DMS53 treated with DMSO at 0.1 percent for 48 hours (cell line): ENCODE data around the gene ZC3H18.

Source experiments
- DNase-seq: peaks from one replicate; lab custom pipeline; 2025; ENCODE audit not compliant: unreplicated experiment; lab: John Stamatoyannopoulos, UW

Gene ZC3H18

GRCh38 chr16:88578446-88579313, 8.5 kb downstream of the ZC3H18 start:
- DNase-seq = no peak

- DNase-seq = no peak
These were observed 10.2 kb downstream of the ZC3H18 start for GRCh38 chr16:88580371-88580770.

GRCh38 chr16:88581033-88581432, 10.8 kb downstream of the ZC3H18 start:
- DNase-seq = no peak

GRCh38 chr16:88582912-88583575, 12.8 kb downstream of the ZC3H18 start:
- no peak for DNase-seq

- DNase-seq = no peak
These were observed 14.5 kb downstream of the ZC3H18 start for GRCh38 chr16:88584676-88585075.

GRCh38 chr16:88585269-88585668, 15.1 kb downstream of the ZC3H18 start:
- DNase-seq = no peak

GRCh38 chr16:88585927-88586581, 15.9 kb downstream of the ZC3H18 start:
- DNase-seq = no peak

- DNase-seq = no peak
These were observed 17.9 kb downstream of the ZC3H18 start for GRCh38 chr16:88588148-88588547.

- DNase-seq = no peak
These were observed 18.6 kb downstream of the ZC3H18 start for GRCh38 chr16:88588754-88589153.

- no peak for DNase-seq
These were observed 19.2 kb downstream of the ZC3H18 start for GRCh38 chr16:88589441-88589840.

GRCh38 chr16:88591577-88592021, 21.4 kb downstream of the ZC3H18 start:
- DNase-seq = no peak

GRCh38 chr16:88593061-88593460, 22.9 kb downstream of the ZC3H18 start:
- DNase-seq = no peak

GRCh38 chr16:88593489-88593888, 23.3 kb downstream of the ZC3H18 start:
- no peak for DNase-seq

- DNase-seq = no peak
These were observed 23.7 kb downstream of the ZC3H18 start for GRCh38 chr16:88593910-88594309.

GRCh38 chr16:88595101-88595500, 24.9 kb downstream of the ZC3H18 start:
- no peak for DNase-seq

GRCh38 chr16:88595921-88596320, 25.7 kb downstream of the ZC3H18 start:
- DNase-seq = no peak

- DNase-seq = no peak
These were observed 26.3 kb downstream of the ZC3H18 start for GRCh38 chr16:88596483-88596882.

GRCh38 chr16:88597856-88598491, 27.8 kb downstream of the ZC3H18 start:
- no peak for DNase-seq

GRCh38 chr16:88599092-88599733, 29.0 kb downstream of the ZC3H18 start:
- DNase-seq = no peak

- DNase-seq = no peak
These were observed 29.8 kb downstream of the ZC3H18 start for GRCh38 chr16:88599825-88600538.
